Fibroblast of villous mesenchyme (primary cell): ENCODE results near the gene SLC22A17. TPM values are rescaled to one million over a fixed set of nuclear protein-coding genes. Genes with fewer than 3 reads are reported as not detected.

ENCODE experiments used
- DNase-seq: peaks from one replicate; pipeline ENCODE4 v3.0.0-alpha.2; 2010; ENCODE audit warnings: low read depth
- H3K4me3 ChIP-seq: 2 replicates; pipeline ENCODE4 v1.5.1; 2011; ENCODE audit warnings: low read depth, mild to moderate bottlenecking, low read length
- CTCF ChIP-seq: IDR thresholded peaks from 2 replicates; pipeline ENCODE4 v1.5.1; 2012; ENCODE audit warnings: low read depth, mild to moderate bottlenecking, low read length; ENCODE audit not compliant: insufficient read depth
- total RNA-seq: library from RNA; depleted of rRNA; stranded (reverse); fragments of >200 nt; gene quantifications from 2 replicates; pipeline ENCODE4 v1.2.3, GENCODE V29; 2012

Gene SLC22A17
- total RNA-seq, 1 donor, result 16.4 TPM

GRCh38 chr14:23361320-23361719 lies 8.6 kb upstream of the SLC22A17 start:
- DNase-seq, result peak; percentile 29
- no peak for TF ChIP-seq CTCF
- H3K4me3 ChIP-seq, result no peak overlapping the region

GRCh38 chr14:23360496-23360895 lies 7.8 kb upstream of the SLC22A17 start:
- DNase-seq, result no peak

GRCh38 chr14:23359722-23360447 lies 7.2 kb upstream of the SLC22A17 start:
- no peak for TF ChIP-seq CTCF
- H3K4me3 ChIP-seq, result no peak overlapping the region
- DNase-seq, result no peak

More at GRCh38 chr14:23360496-23360895, 7.8 kb upstream of the SLC22A17 start:
- no peak for TF ChIP-seq CTCF
- no peak overlapping the region for H3K4me3 ChIP-seq

- no peak for TF ChIP-seq CTCF
- no peak overlapping the region for H3K4me3 ChIP-seq
- no peak for DNase-seq
These were observed 6.5 kb upstream of the SLC22A17 start for GRCh38 chr14:23359167-23359626.

- DNase-seq, result no peak
- H3K4me3 ChIP-seq, result no peak overlapping the region
- TF ChIP-seq CTCF, result no peak
These were observed 6.0 kb upstream of the SLC22A17 start for GRCh38 chr14:23358553-23359166.

- H3K4me3 ChIP-seq, result no peak overlapping the region
- TF ChIP-seq CTCF, result no peak
- no peak for DNase-seq
These were observed 5.4 kb upstream of the SLC22A17 start for GRCh38 chr14:23358042-23358441.
